Fibroblast of lung (primary cell): ENCODE measurements around the gene FADS6. TPM values are rescaled to one million over a fixed set of nuclear protein-coding genes. Genes with fewer than 3 reads are reported as not detected.

ENCODE experiments used
- DNase-seq, 2 donors: peaks; one replicate each; pipeline versions ENCODE4 v3.0.0 to v3.0.0-alpha.2; 2010; ENCODE audit warnings: low read depth in 2 of 2
- H2AFZ ChIP-seq: 2 replicates; pipeline ENCODE4 v1.5.1; 2012; ENCODE audit warnings: low read length, control low read depth, inconsistent platforms
- H3K27ac ChIP-seq: 2 replicates; pipeline ENCODE4 v1.5.1; 2011; ENCODE audit warnings: low read length, control low read depth; ENCODE audit not compliant: insufficient read depth
- H3K27me3 ChIP-seq: 2 replicates; pipeline ENCODE4 v1.5.1; 2011; ENCODE audit warnings: mild to moderate bottlenecking, low read length; ENCODE audit not compliant: control insufficient read depth, insufficient read depth
- H3K36me3 ChIP-seq: 2 replicates; pipeline ENCODE4 v1.5.1; 2011; ENCODE audit warnings: low read length; ENCODE audit not compliant: control insufficient read depth, insufficient read depth
- H3K4me1 ChIP-seq: 2 replicates; pipeline ENCODE4 v1.5.1; 2011; ENCODE audit warnings: low read length; ENCODE audit not compliant: control insufficient read depth, insufficient read depth; ENCODE audit errors: extremely low read depth
- H3K4me2 ChIP-seq: 2 replicates; pipeline ENCODE4 v1.5.1; 2011; ENCODE audit warnings: low read length, control low read depth; ENCODE audit not compliant: insufficient read depth; ENCODE audit errors: extremely low read depth
- H3K4me3 ChIP-seq, 4 experiments: fragments of 200-600 bp in 1 of 4; sonication (generic) in 1 of 4; replicated peaks in 1 of 4; 2 replicates each; pipeline ENCODE4 v1.5.1; 2011 to 2016; ENCODE audit warnings: low read length in 4 of 4, low read depth in 3 of 4, mild to moderate bottlenecking in 3 of 4, control low read depth in 2 of 4, inconsistent platforms in 1 of 4, mixed read lengths in 1 of 4; ENCODE audit not compliant: insufficient read depth in 1 of 4; ENCODE audit errors: control extremely low read depth in 1 of 4
- H3K79me2 ChIP-seq: 2 replicates; pipeline ENCODE4 v1.5.1; 2012; ENCODE audit warnings: mild to moderate bottlenecking, low read length, inconsistent platforms; ENCODE audit not compliant: control insufficient read depth, insufficient read depth
- H3K9ac ChIP-seq: 2 replicates; pipeline ENCODE4 v1.5.1; 2011; ENCODE audit warnings: mild to moderate bottlenecking, low read length, control low read depth; ENCODE audit not compliant: insufficient read depth
- H3K9me3 ChIP-seq: 2 replicates; pipeline ENCODE4 v1.5.1; 2012; ENCODE audit warnings: low read depth, low read length; ENCODE audit not compliant: control insufficient read depth, insufficient read depth
- H4K20me1 ChIP-seq: 2 replicates; pipeline ENCODE4 v1.5.1; 2011; ENCODE audit warnings: low read length; ENCODE audit not compliant: control insufficient read depth, insufficient read depth; ENCODE audit errors: extremely low read depth
- CTCF ChIP-seq, 2 donors: IDR thresholded peaks in 1 of 2; conservative IDR thresholded peaks in 1 of 2; 1 replicate in 1 of 2; 2 replicates in 1 of 2; pipeline ENCODE4 v1.5.1; 2011 to 2012; ENCODE audit warnings: low read length in 2 of 2, control low read depth in 1 of 2, inconsistent platforms in 1 of 2, low read depth in 1 of 2, mild to moderate bottlenecking in 1 of 2
- EZH2 ChIP-seq: IDR thresholded peaks from 2 replicates; pipeline ENCODE4 v1.5.1; 2012; ENCODE audit warnings: low read length, control low read depth, mild to moderate bottlenecking; ENCODE audit errors: missing control alignments
- polyA plus RNA-seq, 2 donors: library from polyadenylated mRNA; depleted of rRNA in 1 of 2; stranded (reverse) in 1 of 2; unstranded in 1 of 2; fragments of >200 nt; gene quantifications; 2 replicates each; pipeline ENCODE4 v1.2.1, GENCODE V29; 2011 to 2012; ENCODE audit warnings: missing spikeins in 1 of 2
- total RNA-seq: library from RNA; depleted of rRNA; stranded (reverse); fragments of >200 nt; gene quantifications from 2 replicates; pipeline ENCODE4 v1.2.1, GENCODE V29; 2014

FADS6 gene
- total and polyA plus RNA-seq, 2 donors (not counting 1 experiment from before 2014, with no cell fraction given): not detected

GRCh38 chr17:74888469-74888868, 5.0 kb downstream of the FADS6 start:
- Histone ChIP-seq H3K4me2 (no peak overlapping the region), H4K20me1 (no peaks in the 10 kb centered on the region), H3K4me3 (no peak overlapping the region), H2AFZ (no peak overlapping the region), H3K79me2 (no peaks in the 10 kb centered on the region), H3K4me1 (no peaks in the 10 kb centered on the region), H3K27me3 (peaks cover 20% of the 10 kb centered on the region), H3K36me3 (no peaks in the 10 kb centered on the region), H3K9ac (no peak overlapping the region), H3K27ac (no peak overlapping the region), H3K9me3 (no peaks in the 10 kb centered on the region)
- DNase-seq: no peak
- no peak for TF ChIP-seq EZH2
- no peak for TF ChIP-seq CTCF (conservative IDR thresholded peaks at IDR 0.05 in 1 of 2, IDR thresholded peaks at IDR 0.05 in 1 of 2; ENCODE audit: low read depth in 1 of 2, low read length in 2 of 2)

DNA sequence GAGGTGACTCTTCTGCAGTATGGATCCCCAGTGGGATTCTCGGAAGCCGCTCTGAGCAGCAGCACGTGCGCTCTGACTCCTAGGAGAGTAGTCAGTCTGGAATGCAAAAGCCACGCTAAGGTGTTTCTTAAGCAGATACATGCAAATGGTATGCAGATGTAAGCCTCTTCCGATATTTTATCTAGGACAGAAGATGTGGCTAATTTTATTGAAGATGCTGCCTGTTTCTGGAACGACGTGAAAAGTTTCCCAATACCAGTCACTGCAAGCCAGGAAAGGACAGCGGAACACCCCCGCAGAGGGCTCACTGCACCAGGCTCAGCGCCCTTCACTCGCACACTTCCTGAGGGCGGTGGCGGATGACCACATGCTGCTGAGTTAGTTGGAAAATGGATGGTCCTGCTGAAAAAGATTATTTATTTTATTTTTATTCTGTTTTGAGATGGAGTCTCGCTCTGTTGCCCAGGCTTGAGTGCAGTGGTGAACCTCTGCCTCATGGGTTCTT, 10.1 kb downstream of the FADS6 start:
- peak in 1 of 2 donors; percentile 20 for DNase-seq
- TF ChIP-seq EZH2 (no peak), CTCF (conservative IDR thresholded peaks at IDR 0.05 in 1 of 2, IDR thresholded peaks at IDR 0.05 in 1 of 2; ENCODE audit: low read depth in 1 of 2, low read length in 2 of 2) (no peak)
- H3K27ac ChIP-seq: no peak overlapping the region
- H3K4me3 ChIP-seq: no peak overlapping the region
- H3K4me1 ChIP-seq: no peaks in the 10 kb centered on the region
- H4K20me1 ChIP-seq: no peaks in the 10 kb centered on the region
- H3K4me2 ChIP-seq: no peak overlapping the region
- H3K9ac ChIP-seq: no peak overlapping the region
- peaks cover 14% of the 10 kb centered on the region for H3K27me3 ChIP-seq
- no peak overlapping the region for H2AFZ ChIP-seq
- H3K79me2 ChIP-seq: no peaks in the 10 kb centered on the region
- H3K36me3 ChIP-seq: no peaks in the 10 kb centered on the region
- H3K9me3 ChIP-seq: no peaks in the 10 kb centered on the region

DNA sequence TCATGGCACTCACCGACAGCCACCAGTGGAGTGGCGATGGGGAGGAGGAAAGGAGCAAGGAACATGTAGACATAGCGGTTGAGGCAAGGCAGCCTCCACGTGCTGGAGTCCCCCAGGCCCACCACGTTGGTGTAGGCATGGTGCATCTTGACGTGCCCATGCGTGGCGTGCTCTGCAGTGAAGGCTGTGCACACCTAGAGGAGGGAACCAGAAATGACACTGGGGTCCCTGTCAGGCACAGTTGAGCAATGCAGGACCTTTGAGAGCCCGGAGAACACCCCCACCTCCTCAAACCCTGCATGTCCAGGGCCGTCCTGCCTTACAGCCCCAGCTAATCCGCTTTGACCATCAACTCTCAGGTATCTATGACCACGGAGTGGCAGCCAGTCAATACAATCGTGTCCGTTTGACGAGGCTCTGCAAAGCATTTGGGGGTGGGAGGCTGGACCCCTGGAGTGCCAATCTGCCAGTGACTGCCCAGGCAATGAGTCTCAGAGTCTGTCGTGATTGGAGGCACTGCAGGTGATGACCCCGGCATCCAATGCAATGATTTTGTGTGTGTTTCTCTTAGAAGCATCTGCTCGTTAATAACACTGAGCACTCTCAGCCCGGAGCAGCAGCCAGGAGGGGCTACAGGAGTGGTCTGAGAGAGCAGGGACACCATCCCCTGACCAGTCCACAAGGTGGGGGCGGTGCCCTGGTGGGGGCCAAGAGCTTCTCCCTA, 10.8 kb downstream of the FADS6 start:
- H3K4me2 ChIP-seq: no peak overlapping the region
- no peaks in the 10 kb centered on the region for H3K79me2 ChIP-seq
- no peak overlapping the region for H3K4me3 ChIP-seq
- no peaks in the 10 kb centered on the region for H3K4me1 ChIP-seq
- no peak overlapping the region for H3K9ac ChIP-seq
- H3K27me3 ChIP-seq: peaks cover 14% of the 10 kb centered on the region
- H4K20me1 ChIP-seq: no peaks in the 10 kb centered on the region
- H3K36me3 ChIP-seq: no peaks in the 10 kb centered on the region
- no peak overlapping the region for H2AFZ ChIP-seq
- H3K27ac ChIP-seq: no peak overlapping the region
- TF ChIP-seq EZH2 (no peak), CTCF (conservative IDR thresholded peaks at IDR 0.05 in 1 of 2, IDR thresholded peaks at IDR 0.05 in 1 of 2; ENCODE audit: low read depth in 1 of 2, low read length in 2 of 2) (no peak)
- no peak for DNase-seq
- no peaks in the 10 kb centered on the region for H3K9me3 ChIP-seq
